Superior temporal gyrus (tissue), 1 donor: ENCODE measurements around the gene GUK1.

Source experiments
- DNase-seq: peaks from one replicate; pipeline ENCODE4 v3.0.0-alpha.2; 2016; ENCODE audit errors: extremely low spot score

GUK1 gene

DNA sequence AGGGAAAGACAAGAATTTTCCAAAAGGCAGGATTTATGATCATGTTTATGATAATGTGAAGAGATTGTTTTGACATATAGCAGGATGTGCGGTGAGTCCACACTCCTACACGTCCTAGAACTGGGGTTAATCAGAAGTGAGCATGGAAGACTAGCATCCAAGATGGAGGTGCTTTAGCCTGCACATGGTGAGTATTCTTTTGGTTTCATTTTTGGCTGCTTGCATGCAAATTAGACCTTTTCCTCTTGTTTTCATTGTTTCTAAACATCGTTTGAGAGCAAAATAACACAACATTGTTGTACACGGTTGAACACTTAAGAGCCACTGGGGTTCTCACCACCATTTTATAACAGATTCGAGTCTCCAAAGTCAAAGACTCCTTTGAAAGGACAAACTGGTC is 14.9 kb upstream of the GUK1 start:
- DNase-seq = no peak

DNA sequence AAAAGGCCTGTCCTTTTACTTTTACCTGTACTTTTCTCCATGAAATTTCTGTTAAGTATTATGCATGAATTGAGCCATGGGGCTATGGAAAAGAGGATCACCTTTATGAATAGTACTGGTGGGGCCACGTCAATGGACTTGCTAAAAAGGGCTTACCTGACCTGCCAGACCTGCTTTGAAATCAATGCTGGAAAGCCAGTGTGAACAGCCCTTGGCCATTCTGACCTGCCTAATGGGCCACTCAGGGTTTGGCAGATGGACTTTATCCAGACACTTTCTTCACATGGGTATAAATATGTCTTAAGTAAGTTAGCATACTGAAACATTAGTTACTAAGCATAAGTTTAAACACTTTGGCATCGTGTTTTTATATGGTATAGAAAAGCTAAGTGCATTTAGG is 8.3 kb upstream of the GUK1 start:
- no peak for DNase-seq

DNA sequence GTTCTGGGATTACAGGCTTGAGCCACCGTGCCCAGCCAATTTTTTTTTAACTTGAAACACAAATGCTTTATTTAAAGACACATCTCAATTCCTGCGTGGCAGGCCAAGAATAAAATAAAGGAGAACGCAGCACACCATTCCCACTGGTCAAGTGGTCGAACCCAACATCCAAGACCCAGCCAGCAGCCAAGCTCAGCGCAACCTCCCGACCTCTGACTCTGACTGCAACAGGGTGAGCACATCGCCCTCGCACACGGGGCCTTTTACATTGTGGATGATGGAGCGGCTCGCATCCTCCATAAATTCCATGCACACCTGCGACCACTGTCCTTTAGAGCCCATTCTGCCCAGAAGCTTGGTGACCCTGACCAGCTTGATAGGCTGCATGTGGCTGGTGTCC is 5.5 kb upstream of the GUK1 start:
- DNase-seq = no peak

DNA sequence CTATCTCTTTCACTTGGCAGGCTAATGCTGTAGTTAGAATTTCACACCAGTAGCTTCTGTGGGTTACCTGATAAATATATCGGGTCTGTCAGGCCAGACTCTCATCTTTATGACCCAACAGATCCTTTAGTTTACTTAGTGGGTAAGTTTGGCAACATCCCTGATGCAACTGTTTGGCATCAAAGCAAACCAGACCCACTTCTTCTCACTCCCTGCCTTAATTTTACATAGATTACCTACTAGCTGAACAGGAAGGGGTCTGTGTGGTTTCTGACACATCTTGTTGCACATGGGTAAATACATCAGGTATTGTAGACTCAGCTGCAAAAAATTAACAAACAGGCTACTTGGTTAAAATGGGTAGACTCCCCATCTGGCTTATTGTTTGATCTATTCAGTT is 3.2 kb upstream of the GUK1 start:
- no peak for DNase-seq

DNA sequence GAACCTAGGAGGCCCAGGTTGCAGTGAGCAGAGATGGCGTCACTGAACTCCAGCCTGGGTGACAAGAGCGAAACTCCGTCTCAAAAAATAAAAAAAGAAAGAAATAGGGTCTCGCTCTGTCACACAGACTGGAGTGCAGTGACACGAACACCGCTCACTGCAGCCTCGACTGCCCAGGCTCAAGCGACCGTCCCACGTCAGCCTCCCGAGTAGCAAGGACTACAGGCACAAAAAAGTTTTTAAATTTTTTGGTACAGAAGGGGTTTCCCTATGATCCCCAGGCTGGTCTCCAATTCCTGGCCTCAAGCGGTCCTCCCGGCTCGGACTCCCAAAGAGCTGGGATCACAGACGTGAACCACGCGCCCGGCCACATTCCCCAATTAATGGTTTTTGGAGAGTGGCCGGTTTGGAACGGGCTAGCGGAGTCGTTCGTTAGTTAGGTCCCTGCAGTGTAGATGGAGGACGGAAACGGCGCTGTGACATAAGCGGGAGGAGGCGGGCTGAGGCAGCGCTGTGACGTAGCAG is 611 bp upstream of the GUK1 start:
- DNase-seq = no peak

DNA sequence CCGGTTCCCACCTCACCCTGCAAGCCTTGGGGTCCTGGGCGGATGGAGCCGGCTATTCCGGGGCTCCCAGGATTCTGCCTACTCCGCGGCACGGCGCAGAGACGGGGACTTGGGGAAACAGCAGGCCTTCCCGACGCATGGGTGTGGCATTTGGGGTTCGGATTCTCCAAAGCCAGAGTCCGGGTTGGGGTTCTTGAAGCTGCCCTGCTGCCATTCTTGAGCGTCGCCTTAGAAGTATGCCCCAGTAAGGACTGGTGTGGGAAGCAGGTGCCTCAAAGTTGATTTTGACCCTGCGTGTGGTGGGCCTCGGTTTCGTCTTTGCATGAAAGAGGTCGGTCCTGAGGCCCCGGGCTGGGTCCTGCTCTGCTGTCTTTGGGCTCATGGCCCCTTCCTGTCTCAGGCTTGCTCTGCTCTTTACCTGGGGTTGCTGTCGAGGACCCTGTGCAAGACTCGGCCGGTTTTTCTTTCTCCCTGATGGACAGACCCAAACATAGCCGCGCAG is 696 bp downstream of the GUK1 start:
- DNase-seq = peak; percentile 37

DNA sequence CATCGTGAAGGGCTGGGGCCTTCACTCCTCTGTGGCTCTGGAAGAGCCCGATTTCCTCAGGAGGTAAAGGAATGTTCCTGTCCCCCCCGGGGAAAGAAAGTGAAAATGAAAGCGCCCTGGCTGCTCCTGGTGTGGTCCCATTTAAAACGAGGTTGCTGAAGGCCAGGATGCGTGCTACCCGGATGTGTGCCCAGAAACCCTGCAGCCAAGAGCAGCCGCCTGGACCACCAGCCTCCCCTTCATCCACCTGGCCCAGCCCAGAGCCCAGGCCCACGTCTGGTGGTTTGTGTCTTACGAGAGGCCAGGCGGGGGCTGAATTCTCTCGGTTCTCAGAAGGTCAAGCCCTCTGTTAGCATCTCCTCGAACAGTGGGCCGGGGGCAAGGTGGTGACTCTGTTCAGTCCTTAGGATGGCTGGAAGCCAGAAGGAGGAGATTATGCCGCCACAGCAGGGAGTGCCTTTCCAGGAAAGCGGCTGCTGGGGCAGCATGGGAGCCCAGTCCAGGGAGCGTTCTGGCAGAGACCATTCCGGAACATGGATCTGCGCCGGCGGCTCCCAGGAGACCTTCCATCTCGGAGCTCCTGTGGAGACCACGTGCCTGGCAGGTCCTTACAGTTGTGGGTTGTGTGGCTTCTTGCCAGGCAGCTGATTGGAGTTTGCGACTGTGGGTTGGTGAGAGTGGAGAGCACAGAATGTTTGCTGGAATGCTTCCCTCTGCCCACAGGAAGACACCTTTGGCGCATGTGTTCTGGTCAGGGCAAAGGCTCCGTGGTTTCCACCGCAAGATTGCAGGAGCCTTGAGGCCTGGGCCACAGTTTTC is 1.4 kb downstream of the GUK1 start:
- no peak for DNase-seq

- no peak for DNase-seq
These were observed 2.1 kb downstream of the GUK1 start for GRCh38 chr1:228142155-228142691.

DNA sequence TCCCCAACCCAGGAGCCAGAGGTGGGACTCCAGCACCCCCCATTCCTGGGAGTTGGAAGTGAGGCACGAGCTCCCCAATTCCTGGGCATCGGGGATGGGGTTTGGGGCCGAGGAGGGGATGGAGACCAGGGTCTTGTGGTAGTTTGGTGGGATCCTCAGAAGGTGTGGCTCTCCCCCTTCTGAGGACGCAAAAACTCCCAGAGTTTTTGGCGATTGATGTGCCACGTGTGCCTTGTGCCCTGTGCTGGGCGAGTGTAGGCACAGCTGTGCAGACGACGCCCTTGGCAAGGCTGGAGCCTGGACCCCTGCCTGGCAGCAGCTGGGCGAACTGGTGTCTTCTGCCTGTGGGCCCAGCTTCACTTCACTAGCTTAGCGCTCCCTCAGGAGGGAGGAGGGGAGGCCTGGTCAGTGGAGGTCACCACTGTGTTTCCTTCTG is 2.6 kb downstream of the GUK1 start:
- DNase-seq = no peak

DNA sequence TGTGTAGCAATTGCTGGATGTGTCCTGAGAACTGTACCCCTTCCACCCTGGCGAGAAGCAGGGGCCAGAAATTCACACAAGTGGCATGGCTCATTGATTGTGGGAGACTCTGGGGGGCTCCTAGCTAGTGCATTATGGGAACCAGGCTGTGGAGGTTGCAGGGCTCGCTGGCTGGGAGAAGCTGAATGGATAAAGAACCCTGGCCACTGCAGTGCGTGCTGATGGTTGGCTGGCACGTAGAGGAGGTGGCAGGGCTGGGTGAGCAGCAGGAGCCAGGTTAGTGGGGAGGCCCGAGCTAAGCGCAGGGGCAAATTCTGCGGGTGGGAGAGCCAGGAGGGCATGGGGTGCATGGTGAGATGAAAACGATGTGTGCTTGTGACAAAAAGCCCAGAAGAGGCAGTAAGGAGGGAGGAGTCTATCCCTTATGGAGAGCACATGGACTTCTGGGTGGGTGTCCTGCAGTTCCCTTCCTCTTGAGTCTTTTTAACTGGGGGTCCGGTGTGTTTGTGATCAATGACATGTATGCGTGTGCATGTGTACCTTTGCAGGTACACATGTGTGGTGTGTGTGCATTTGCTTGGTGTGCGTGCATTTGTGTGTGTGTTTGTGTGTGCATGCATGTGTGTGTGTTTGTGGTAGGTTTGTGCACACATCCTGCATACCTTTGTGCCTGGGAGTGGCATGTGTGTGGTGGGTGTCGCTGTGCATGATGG is 3.6 kb downstream of the GUK1 start:
- no peak for DNase-seq

GRCh38 chr1:228144193-228144992 is 4.3 kb downstream of the GUK1 start:
- no peak for DNase-seq

DNA sequence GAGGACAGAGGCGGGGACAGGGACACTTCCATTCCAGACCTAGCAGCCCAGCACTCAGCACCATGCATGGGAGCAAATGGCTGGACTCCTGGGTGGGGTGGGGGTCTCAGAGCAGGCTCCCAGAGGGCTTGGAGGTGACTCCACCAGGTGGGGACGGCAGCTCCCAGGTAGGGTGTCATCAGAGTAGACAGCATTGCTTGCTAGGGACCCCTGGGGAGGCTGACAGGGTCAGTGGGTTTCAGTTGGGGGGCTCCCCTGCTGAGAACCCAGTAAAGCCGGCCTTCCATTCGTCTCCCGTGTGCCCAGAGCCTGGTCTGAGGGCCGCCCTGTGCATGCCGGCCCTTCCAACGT is 4.9 kb downstream of the GUK1 start:
- DNase-seq = no peak

GRCh38 chr1:228145463-228146416 is 5.7 kb downstream of the GUK1 start:
- DNase-seq = no peak

GRCh38 chr1:228146417-228147150 is 6.5 kb downstream of the GUK1 start:
- no peak for DNase-seq

GRCh38 chr1:228147151-228147693 is 7.1 kb downstream of the GUK1 start:
- no peak for DNase-seq

DNA sequence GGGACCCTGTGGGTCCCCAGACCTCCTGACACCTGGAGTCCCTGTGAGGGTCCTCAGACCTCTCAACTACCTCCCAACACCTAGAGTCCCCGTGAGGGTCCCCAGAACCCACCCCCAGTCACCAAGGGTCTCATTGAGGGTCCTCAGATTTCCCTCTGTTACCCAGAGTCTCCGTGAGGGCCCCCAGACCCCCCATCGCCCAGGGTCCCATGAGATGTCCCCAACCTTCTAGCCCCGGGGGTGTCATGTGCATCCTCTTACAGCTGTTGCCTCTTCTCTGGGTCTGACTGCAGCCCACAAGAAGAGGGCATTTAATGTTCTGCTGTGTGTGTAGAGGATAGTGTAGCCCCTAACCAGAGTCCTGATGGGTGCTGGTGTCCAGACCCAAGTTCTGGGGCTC is 7.7 kb downstream of the GUK1 start:
- no peak for DNase-seq

DNA sequence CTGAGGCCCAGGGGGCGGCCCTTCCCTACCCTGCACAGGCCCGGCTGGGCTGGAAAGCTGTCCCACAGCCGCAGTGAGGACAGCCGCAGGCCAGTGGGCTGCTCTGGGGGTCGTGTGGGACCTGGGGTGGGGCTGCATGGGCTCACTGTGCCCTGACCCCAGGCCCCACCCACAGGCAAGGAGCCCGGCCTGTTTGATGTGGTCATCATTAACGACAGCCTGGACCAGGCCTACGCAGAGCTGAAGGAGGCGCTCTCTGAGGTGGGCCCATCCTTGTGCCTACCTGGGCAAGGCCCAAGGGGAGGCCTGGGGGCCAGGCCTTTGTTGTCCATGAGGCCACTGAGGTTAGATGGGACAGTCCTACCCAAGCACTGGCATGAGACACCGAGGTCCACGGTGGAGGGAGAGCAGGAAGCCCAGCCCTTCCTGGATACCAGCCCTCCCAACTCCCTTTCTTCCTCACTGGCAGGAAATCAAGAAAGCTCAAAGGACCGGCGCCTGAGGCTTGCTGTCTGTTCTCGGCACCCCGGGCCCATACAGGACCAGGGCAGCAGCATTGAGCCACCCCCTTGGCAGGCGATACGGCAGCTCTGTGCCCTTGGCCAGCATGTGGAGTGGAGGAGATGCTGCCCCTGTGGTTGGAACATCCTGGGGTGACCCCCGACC is 8.2 kb downstream of the GUK1 start:
- DNase-seq = no peak

GRCh38 chr1:228148935-228149405 is 8.9 kb downstream of the GUK1 start:
- DNase-seq = no peak
